ENCODE measurements around the gene CCR8.
"Not testable (repeated sequence)": the region's sequence is repeated elsewhere in the genome, so short reads cannot be mapped to it uniquely, and the experiment has no call there.

CCR8 gene

GRCh38 chr3:39317571-39318169, 11.8 kb upstream of the CCR8 start:
- DNase-seq: no peak

- no peak for DNase-seq
These were observed 11.2 kb upstream of the CCR8 start for GRCh38 chr3:39318301-39318700.

GRCh38 chr3:39319249-39319648, 10.3 kb upstream of the CCR8 start:
- DNase-seq: no peak

GRCh38 chr3:39321574-39321983, 7.9 kb upstream of the CCR8 start:
- not testable (repeated sequence) for DNase-seq

- not testable (repeated sequence) for DNase-seq
These were observed 7.2 kb upstream of the CCR8 start for GRCh38 chr3:39322209-39322715.

GRCh38 chr3:39322936-39323335, 6.6 kb upstream of the CCR8 start:
- DNase-seq: no peak

- DNase-seq: no peak
These were observed 6.0 kb upstream of the CCR8 start for GRCh38 chr3:39323494-39323893.

GRCh38 chr3:39325236-39325635, 4.3 kb upstream of the CCR8 start:
- DNase-seq: no peak

GRCh38 chr3:39327053-39327745, 2.3 kb upstream of the CCR8 start:
- no peak for DNase-seq

GRCh38 chr3:39327746-39328349, 1.7 kb upstream of the CCR8 start:
- no peak for DNase-seq

GRCh38 chr3:39330824-39331223, 1.3 kb downstream of the CCR8 start:
- DNase-seq: no peak

GRCh38 chr3:39332525-39332924, 3.0 kb downstream of the CCR8 start:
- DNase-seq: no peak

- DNase-seq: no peak
These were observed 4.1 kb downstream of the CCR8 start for GRCh38 chr3:39333607-39334006.

GRCh38 chr3:39334205-39334604, 4.7 kb downstream of the CCR8 start:
- no peak for DNase-seq

GRCh38 chr3:39338201-39338600, 8.7 kb downstream of the CCR8 start:
- no peak for DNase-seq

- DNase-seq: no peak
These were observed 9.6 kb downstream of the CCR8 start for GRCh38 chr3:39339086-39339485.

- DNase-seq: no peak
These were observed 13.7 kb downstream of the CCR8 start for GRCh38 chr3:39343076-39343717.

- DNase-seq: no peak
These were observed 14.3 kb downstream of the CCR8 start for GRCh38 chr3:39343760-39344159.

- DNase-seq: no peak
These were observed 15.3 kb downstream of the CCR8 start for GRCh38 chr3:39344746-39345344.

- DNase-seq: no peak
These were observed 17.5 kb downstream of the CCR8 start for GRCh38 chr3:39346785-39347585.

- DNase-seq: no peak
These were observed 18.0 kb downstream of the CCR8 start for GRCh38 chr3:39347586-39347876.

- DNase-seq: no peak
These were observed 19.6 kb downstream of the CCR8 start for GRCh38 chr3:39349080-39349479.

- no peak for DNase-seq
These were observed 21.2 kb downstream of the CCR8 start for GRCh38 chr3:39350714-39351113.
